ENCODE data around the gene NRIP3.
A peak's percentile ranks its signal among the peaks of the same experiment; 100 is the strongest.
"Not testable (repeated sequence)": the region's sequence is repeated elsewhere in the genome, so short reads cannot be mapped to it uniquely, and the experiment has no call there.

NRIP3 gene

DNA sequence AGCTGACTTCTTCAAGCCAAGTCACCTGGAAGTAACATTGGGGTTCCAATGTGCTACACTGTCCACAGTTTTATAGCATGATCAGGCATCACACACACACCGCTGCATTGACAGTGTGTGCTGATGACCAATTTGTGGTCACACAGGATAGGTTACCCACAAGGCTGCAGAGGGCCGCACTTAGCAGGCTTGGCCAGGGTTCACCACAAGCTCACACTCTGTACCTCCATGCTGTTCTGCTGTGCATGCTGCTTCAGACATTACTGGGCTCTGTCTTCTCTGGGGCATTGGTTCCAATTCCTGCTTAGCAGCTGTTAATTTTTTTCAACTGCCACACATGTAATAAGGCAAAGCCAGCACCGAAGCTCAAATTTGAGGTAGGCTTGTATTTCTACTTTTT is 11.0 kb upstream of the NRIP3 start:
- no peak for DNase-seq

DNA sequence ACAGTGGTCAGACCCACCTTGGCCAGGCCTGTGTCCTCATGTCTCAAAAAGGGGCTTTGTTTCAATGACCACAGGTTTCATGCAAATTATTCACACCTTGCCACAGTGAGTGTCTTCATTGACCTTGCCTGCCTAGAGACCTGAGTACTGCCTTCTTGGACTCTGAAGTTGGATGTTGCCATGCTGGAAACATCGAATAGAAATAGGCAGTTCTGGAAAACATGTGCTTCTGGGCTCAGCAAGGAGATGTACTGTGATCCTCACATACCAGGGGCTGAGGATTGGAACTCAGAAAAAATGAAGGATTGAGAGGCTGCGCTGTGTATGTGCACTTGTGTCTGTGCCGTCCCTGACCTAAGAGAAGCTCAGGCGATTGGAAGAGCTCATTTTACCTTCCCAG is 9.6 kb upstream of the NRIP3 start:
- no peak for DNase-seq

DNA sequence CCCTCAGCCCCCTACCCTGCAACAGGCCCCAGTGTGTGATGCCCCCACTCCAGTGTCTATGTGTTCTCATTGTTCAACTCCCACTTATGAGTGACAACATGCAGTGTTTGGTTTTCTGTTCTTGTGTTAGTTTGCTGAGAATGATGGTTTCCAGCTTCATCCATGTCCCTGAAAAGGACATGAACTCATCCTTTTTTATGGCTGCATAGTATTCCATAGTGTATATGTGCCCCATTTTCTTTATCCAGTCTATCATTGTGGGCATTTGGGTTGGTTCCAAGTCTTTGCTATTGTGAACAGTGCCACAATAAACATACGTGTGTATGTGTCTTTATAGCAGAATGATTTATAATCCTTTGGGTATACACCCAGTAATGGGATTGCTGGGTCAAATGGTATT is 5.7 kb upstream of the NRIP3 start:
- not testable (repeated sequence) for DNase-seq

DNA sequence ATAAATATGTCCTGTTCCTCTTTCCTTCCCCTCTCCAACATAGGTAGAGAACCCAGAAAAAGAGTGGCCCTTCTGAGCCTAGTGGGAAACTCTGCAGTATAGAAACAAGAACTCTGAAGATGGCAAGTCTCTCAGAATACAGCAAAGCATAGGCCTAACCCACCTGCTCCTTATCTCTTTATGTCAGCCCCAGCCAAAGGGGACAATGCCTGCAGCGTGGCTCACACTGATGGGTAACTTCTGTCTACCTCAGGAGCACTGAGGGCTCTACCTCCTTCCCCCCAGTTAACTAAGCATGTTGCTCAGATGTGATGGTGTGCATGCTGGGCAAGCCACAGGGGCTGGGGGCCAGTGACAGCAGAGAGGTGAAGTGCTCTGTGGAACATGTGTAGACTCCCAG is 4.9 kb upstream of the NRIP3 start:
- no peak for DNase-seq

DNA sequence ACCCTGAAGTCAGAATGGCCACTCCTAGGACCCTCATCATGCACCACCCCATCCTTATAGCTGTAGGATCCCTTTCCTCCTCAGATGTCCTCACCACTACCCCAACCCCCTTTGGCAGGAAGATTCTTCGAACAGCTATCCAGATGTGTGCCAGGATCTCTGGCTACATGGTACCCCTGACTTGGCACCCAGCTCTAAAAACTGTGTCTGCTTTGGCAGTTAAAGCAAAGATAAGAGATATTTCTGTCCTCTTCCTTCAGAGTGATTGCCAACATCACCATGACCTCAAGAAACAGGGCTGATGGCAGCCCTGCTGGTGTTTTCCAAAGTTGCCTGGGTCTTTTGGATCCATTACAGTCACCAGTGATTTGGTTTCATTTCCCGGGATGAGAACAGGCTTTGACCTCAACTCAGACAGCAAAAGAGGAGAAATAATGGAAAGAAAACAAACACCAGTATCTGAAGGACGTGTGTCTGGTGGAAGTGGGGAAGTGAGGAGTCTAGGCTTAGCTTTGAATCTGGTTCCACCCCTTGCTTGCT is 4.3 kb upstream of the NRIP3 start:
- DNase-seq, result no peak

DNA sequence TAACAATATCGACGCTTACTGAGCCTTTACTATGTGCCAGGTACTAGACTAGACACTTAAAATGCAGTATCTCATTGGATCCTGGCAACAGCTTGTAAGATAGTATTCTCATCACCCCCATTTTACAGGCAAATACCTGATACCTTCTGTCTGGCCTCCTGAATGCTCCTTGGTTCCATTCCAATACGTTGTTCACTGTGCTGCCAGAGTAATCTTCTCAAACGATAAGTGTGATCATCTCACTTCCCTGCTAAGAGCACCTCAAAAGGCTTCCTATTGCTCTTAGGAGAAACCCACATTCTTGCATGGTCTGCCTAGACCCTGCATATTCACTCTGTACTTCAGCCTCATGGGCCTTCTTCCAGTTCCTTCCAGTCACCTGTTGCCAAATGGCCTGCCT is 1.3 kb upstream of the NRIP3 start:
- no peak for DNase-seq

DNA sequence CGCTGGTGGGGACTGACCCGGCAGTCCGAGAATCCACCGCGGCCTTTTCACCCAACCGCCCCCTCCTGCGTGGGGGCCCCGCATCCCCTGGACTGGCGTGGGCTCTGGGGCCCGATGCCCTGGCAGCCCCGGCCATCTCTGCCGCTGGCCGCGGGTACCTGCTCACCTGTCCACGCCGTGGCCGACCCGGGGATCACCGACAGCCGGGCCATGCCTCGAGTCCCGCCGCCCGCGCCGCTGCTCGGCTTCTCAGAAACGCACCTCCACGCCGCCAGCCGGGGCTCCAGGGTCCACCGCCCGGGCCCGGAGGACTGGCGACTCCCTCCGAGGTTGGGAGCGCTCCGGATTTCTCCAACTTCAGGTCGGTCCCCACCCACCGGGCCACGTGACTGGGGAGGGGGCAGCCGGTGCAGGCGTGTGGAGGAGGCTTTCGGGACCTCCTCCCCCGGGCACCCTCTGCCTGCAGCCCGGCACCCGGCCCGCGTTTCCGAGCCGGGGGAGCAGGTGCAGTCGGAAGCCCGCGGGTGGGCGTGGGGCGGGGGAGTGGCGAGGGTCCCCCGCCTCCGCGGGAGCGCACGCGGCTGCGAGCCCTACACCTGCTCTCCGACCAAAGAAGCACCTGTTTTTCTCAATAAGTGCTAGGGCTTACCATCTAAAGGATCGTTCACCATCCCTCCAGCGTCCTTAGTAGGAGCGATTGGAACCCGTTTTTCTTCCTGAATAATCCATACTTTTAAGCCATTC is 554 bp upstream of the NRIP3 start:
- no peak for DNase-seq

DNA sequence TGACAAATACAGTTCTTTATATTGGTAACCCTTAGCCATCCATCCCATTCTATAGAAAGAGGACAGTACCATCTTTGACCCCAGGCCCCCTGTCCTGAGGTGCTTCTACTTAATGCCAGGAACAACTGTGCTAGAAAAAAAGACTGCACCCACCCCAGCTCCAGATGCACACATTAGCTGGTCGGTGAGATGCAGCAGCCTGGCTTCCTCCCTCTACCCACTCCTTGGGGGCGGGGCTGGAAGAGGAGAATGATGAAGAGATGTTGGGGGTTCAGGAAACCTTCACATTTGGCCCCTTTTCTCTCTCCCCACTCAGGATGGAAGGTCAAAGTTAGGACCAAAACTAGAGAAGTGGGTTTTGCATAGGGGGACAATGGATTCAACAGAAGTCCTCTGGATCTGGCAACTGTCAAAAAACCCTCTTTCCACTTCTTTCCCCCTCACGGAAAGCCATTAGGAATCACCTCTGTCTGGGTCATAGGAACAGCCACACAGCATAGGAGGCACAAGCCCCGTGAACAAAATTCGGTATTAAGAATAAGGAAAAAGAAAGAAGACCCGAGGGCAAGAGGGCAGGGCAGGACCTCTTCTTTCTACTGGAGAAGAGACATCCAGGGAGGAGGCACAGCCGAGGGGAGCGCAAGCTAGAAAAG is 755 bp downstream of the NRIP3 start:
- no peak for DNase-seq

DNA sequence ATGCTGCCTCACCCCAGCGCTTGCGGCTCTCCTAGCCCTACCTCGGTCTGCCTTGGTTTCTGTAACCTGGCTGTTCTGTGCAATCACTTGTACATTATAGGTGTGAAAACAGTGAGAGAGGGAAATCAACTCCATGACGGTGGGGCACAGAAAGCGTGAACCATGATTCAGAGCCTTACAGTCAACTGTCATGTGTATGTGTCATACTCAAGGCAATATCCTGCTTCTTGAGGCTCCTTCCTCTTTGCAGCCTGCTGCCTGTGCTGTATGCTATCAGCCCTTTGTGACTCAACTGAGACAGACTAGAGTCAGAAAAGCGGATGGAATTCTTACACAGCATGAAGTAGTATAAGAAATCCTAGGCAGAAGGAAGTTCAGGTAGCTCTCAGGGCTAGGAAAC is 2.1 kb downstream of the NRIP3 start:
- peak; percentile 18 for DNase-seq

DNA sequence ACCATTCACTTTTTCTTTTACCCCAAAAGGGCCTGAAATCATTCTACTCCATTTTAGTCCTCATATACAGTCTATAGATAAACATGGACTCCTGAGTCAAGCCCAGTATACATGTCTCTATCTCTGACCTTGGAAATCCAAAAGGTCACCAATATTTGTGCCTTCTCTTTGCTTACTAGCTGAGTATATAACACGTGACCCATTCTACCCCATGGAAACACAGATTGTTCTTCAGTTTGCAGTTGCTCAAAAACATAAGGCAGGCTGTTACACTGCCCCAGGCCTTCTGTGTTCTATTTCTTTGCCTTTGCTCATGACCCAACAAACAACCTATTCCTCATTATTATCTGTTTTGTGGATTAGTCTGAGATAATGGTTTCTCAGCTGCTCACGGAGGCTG is 5.8 kb downstream of the NRIP3 start:
- no peak for DNase-seq

DNA sequence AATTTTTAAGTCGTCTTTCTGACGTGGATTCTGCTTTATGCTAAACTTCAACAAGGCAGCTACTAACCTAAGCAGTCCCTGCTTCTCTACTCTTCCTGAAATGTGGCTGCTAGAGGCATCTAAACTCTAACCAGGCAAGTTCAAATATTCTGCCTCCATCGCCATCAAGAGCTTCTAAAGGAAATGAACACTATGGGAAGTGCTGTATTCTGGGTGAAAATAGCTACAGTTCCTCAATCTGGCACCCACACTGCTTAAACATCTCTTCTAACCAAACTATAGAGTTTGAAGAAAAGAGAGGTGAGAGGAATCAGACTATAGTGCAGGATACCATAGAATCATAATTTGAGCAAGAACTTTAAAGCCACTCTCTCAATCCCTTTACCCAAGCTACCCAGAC is 6.3 kb downstream of the NRIP3 start:
- DNase-seq, result no peak

DNA sequence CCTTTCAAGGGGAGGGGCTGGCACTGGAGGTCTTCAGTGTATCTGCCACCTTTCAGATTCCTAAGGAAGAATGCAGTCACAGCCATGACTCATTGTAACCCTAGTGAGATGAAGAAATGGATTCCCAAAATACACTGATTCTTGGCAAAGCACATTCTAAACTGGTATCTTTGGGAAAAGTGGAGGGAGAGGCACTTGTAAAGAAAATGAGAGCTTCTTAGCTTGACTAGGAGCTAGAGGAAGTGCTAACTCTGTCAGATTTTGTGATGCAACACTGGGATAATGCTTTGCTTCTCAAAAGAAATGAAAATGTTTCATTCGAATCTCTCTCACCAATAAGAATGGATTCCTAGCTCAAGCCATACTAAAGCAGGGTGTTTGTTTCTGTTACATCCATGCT is 14.3 kb downstream of the NRIP3 start:
- DNase-seq, result no peak

DNA sequence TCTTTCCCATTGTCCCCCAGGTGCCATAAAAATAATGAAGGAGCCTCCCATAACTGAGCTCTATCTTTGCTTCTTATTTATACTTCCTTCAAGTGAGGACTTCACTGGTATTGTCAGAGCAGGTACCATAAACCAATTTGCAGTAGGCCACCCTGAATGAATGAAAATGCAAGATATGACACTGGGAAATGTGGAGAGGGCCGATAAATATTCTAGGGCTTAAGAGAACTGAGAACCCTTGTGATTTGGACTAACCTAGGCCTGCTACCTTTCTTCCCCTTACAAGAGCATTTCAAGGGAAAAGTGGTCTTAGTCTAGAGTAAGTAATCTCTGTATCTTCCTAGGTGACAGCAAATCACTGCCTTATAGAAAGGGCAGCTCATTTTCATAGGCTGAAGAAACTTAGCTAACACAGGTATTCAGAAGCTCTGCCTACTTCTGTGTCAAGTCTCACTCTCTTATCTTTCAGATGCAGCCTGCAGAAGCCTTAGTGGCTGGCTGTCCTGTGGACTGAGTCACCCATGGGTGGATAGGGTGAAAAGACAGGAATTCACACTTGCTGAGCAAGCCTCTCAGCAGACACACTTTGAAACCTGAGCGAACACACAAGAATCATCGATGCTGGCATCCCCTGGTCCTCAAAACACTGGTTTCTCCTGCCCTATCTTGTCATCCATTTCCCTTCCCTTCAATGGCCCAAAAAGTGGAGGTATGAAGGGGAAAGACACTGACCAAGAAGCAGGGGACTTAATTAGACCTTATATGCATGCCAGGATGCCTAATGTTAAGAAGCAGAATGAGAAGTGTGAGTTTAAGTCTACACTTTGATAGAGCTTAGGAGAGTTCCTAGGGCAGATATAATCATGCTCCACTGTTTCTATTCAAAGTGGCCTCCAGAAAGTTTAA is 15.2 kb downstream of the NRIP3 start:
- no peak for DNase-seq

DNA sequence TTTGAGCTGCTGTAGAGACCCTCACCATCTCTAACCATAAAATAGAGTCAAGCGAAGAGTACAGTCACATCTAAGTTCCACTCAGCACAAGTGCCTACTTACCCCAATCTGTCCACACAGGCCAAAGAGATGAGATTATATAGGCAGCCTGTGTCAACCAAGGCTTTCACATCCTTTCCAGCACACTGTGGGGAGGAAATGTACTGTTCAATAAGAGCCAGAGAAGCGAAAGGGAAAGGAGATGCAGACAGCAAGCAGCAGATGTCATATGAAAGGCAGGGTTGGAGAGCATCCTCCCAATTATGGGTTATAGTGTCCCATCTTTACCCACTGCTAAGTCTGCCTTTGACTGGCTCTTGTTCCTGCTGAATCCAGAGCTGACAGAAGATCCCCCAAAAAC is 16.4 kb downstream of the NRIP3 start:
- no peak for DNase-seq

DNA sequence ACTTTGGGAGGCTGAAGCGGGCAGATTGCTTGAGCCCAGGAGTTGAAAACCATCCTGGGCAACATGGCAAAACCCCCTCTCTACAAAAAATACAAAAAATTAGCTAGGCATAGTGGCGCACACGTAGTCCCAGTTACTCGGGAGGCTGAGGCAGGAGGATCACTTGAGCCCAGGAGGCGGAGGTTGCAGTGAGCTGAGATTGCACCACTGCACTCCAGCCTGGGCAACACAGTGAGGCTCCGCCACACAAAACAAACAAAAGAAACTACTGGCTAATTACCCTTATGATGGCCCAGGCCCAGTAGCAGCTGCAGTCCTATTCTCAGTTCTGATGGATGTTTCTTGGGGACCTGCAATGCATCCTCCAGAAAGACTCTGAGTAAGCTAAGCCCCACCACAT is 17.0 kb downstream of the NRIP3 start:
- not testable (repeated sequence) for DNase-seq

DNA sequence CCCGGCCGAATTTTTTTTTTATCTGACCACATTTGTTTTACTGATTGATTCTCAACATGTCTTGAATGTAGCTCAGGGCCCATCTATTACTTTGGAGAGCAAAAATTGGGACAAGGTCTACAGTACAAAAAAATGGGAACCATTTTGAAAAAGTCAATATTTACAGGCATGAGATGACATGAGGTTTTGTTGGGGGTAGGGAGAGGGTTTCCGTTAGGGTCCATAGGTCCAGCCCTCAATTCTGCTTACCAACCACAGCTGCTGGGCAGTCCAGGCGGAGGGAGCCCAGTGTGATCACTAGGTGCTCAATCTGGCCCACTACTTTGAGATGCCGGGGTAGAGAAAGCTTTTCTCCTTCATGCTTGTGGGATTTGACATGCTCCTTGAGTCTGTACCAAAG is 18.3 kb downstream of the NRIP3 start:
- DNase-seq, result no peak

DNA sequence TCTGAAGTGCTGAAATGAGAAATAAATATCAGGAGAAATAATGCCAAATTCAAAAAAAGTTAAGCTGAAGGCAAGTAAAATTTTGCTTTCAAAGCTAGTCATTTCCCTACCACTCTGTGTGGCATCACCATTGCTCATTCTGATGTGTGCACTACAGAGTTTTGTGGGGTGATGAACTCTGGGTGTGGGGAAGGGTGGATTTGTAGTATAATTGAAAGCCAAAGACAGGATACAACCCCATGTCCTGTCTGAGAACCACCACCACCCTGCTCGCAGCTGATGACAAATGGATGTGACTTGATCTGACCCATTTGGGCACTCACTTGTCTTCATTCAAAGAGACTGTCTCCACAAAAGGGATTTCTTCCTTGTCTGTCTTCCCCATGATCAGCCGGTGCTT is 20.2 kb downstream of the NRIP3 start:
- no peak for DNase-seq

DNA sequence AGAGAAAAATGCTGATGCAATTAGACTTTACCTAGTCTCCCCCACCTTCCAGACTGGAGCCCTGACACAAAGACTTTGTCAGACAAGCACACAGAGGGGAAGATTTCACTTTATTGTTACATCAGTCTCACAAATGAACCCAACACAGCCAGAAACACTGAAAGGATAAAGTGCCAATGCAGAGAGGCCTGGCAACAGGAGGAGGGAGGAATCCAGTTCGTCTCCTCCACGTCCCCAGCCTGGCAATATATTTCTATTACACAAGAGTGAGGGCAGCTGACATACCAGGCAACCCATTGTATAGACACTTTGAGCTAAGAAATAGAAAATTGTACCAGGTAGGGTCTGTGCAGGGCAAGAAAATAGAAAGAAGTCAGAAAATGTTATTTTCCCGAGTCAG is 23.3 kb downstream of the NRIP3 start:
- DNase-seq, result no peak

DNA sequence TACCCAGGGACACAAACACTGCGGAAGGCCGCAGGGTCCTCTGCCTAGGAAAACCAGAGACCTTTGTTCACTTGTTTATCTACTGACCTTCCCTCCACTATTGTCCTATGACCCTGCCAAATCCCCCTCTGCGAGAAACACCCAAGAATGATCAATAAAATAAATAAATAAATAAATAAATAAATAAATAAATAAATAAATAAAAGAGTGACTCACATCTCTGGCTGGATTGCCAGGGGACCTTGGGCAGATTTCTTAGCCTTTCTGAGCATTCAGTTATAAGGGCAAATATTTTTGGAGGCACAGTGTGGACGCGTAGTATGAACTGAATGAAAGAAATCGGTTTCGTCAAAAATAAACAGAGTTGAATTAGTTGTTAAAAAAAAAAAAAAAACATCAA is 24.4 kb downstream of the NRIP3 start:
- DNase-seq, result not testable (repeated sequence)

DNA sequence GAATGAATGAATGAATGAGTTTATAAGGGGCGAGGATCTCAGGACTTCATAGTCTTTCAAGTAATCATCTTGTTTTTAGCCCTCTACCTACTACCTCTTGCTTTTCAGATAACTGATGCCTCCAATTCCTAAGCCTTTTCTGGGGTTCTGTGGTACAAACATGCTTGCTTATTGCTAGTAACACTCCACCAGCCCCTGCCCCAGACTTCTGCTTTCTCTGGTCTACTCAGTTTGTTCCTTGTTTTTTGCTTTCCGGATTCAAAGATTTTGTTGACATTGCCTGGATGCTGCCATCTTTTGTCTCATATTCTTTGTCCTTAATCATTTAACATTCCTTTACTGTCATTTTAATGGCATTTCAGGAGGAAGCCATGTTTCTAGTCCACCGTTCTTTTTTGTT is 30.7 kb downstream of the NRIP3 start:
- no peak for DNase-seq

DNA sequence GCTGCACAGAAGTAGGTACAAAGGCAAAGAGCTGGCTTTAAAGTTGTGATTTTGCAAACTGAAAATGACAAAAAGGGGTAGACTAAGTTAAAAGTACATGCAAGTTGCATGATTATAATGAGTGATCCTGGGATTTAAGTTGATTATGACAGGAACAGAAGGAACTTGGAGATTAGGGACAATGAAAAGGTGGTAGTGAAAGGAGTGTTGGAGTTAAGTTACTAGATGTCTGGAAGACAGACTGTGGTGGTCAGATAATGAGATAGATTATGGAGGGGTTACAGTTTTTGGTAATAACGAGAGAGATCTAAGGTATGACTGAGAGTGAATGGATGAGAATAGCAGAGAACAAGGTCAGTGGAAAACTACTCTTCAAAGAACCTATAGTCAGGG is 31.9 kb downstream of the NRIP3 start:
- no peak for DNase-seq

DNA sequence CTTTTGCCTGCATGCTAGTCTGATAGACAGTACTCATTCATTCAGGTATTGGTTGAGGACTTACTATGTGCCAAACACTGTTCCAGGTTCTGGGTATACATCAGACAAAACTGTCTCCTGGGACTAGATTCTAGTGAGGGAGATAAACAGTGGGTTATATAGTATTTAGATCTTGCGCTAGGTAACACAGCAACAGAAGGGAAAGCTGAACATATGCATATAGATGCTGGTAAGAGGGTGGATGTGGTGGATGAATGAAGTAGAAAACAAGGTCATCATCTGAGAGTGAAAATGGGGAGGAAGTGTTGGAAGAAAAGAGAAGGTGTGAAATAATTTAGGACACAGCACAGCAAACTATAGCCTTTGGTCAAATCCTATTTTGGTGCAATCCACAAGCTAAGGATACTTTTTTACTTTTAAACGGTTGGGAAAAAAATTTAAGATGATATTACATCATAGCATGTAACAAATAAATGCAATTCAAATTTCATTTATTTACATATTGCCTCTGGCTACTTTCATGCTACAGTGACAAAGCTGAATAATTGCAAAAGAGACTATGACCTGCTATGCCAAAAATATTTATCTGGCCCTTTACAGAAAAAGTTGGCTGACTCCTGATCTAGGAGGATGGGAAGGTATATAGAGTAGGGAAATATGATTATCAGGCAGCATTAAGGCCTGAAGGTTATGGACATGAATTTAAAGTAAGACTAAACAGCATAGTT is 32.4 kb downstream of the NRIP3 start:
- DNase-seq, result no peak

DNA sequence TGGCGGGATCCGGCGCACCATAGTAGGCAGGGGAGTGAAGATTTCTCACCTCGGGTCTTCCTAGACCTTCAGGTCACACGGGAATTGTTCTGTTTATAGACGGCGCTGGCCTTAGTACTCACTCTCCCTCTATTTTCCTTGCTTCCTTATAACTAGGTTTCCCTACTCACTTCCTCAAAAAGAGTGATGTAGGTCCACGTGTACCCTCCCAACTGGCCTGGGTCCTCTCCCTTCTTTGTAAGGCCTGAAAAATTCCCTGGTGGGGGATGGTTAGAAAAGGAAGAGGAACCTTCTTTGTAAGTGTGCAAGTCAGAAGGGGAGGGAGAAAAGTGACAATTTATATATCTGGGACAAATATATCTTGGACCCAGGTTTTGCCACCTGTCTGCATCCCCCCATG is 36.6 kb downstream of the NRIP3 start:
- no peak for DNase-seq
